KMS-11 (cell line): Measurements from ENCODE around the gene AWAT1.
"Not testable (repeated sequence)": the region's sequence is repeated elsewhere in the genome, so short reads cannot be mapped to it uniquely, and the experiment has no call there.

Source experiments
- H2AFZ ChIP-seq: fragments of 200-600 bp; sonication (generic); 2 replicates; pipeline ENCODE4 v1.6.1; 2016; ENCODE audit warnings: antibody characterized with exemption, mixed run types, low read depth
- H3K27ac ChIP-seq: fragments of 200-600 bp; sonication (generic); 2 replicates; pipeline ENCODE4 v1.6.1; 2016; ENCODE audit warnings: mild to moderate bottlenecking, mixed run types
- H3K27me3 ChIP-seq: fragments of 200-600 bp; sonication (generic); 2 replicates; pipeline ENCODE4 v1.6.1; 2017; ENCODE audit warnings: mild to moderate bottlenecking, low read depth, mixed run types, moderate library complexity; ENCODE audit not compliant: insufficient read depth
- H3K36me3 ChIP-seq: fragments of 200-600 bp; sonication (generic); 2 replicates; pipeline ENCODE4 v1.6.1; 2017; ENCODE audit warnings: mild to moderate bottlenecking, mixed run types; ENCODE audit not compliant: insufficient read depth
- H3K4me1 ChIP-seq: fragments of 200-600 bp; sonication (generic); 2 replicates; pipeline ENCODE4 v1.6.1; 2016; ENCODE audit warnings: mild to moderate bottlenecking, low read depth, mixed run types; ENCODE audit not compliant: poor library complexity, severe bottlenecking
- H3K4me2 ChIP-seq: fragments of 200-600 bp; sonication (generic); 2 replicates; pipeline ENCODE4 v1.7.0; 2016; ENCODE audit warnings: mild to moderate bottlenecking, mixed run types
- H3K4me3 ChIP-seq: fragments of 200-600 bp; sonication (generic); IDR thresholded peaks from 2 replicates; pipeline ENCODE4 v1.6.1; 2017; ENCODE audit warnings: low read depth, low read length, mixed read lengths; ENCODE audit not compliant: insufficient read depth
- H3K79me2 ChIP-seq: fragments of 200-600 bp; sonication (generic); 2 replicates; pipeline ENCODE4 v1.6.1; 2016; ENCODE audit warnings: low read depth, mixed run types; ENCODE audit not compliant: insufficient read depth
- H3K9ac ChIP-seq: fragments of 200-600 bp; sonication (generic); 2 replicates; pipeline ENCODE4 v1.6.1; 2016; ENCODE audit warnings: mild to moderate bottlenecking, mixed run types
- H4K20me1 ChIP-seq: fragments of 200-600 bp; sonication (generic); 2 replicates; pipeline ENCODE4 v1.6.1; 2016; ENCODE audit warnings: mild to moderate bottlenecking, mixed run types; ENCODE audit not compliant: insufficient read depth
- CTCF ChIP-seq: fragments of 200-600 bp; sonication (generic); conservative IDR thresholded peaks from 2 replicates; pipeline ENCODE4 v1.6.1; 2017; ENCODE audit warnings: low read depth, mild to moderate bottlenecking, antibody characterized with exemption, low read length, moderate library complexity, mixed read lengths

AWAT1 gene

DNA sequence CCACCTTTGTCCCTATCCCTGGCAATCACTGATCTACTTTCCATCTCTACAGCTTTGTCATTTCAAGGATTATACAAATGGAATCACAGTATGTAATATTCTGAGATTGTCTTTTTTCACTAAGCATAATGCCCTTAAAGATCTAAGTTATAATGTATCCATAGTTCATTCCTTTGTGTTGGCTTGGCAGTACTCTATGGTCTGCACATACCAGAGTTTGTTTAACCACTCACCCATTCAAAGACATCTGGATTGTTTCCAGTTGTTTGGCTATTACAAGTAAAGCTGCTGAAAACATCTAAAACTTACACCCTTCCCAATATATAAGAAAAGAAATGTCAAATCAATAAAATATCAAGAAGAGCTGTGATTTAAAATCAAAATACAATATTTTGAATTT lies 26.0 kb upstream of the AWAT1 start:
- no peak for TF ChIP-seq CTCF
- H3K4me3 ChIP-seq, result no peak overlapping the region
- no peaks in the 10 kb centered on the region for H3K79me2 ChIP-seq
- H3K9ac ChIP-seq, result no peak overlapping the region
- H3K27me3 ChIP-seq, result no peaks in the 10 kb centered on the region
- H3K4me2 ChIP-seq, result no peak overlapping the region
- no peaks in the 10 kb centered on the region for H4K20me1 ChIP-seq
- H3K36me3 ChIP-seq, result no peaks in the 10 kb centered on the region
- H3K4me1 ChIP-seq, result no peaks in the 10 kb centered on the region
- H2AFZ ChIP-seq, result no peak overlapping the region
- no peak overlapping the region for H3K27ac ChIP-seq

DNA sequence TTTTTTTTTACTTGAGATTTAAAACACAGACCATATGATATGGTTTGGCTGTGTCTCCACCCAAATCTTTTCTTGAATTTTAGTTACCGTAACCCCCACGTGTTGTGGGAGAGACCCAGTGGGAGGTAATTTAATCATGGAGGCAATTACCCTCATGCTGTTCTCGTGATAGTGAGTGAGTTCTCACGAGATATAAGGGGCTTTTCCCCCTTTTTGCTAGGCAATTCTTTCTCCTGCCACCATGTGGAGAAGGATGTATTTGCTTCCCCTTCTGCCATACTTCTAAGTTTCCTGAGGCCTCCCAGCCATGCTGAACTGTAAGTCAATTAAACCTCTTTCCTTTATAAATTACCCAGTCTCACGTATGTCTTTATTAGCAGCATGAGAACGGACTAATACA lies 24.9 kb upstream of the AWAT1 start:
- not testable (repeated sequence) for H3K27me3 ChIP-seq, H3K4me1 ChIP-seq, H3K4me2 ChIP-seq, H3K4me3 ChIP-seq, H3K79me2 ChIP-seq, H4K20me1 ChIP-seq, H3K27ac ChIP-seq, H3K36me3 ChIP-seq, H2AFZ ChIP-seq, H3K9ac ChIP-seq

DNA sequence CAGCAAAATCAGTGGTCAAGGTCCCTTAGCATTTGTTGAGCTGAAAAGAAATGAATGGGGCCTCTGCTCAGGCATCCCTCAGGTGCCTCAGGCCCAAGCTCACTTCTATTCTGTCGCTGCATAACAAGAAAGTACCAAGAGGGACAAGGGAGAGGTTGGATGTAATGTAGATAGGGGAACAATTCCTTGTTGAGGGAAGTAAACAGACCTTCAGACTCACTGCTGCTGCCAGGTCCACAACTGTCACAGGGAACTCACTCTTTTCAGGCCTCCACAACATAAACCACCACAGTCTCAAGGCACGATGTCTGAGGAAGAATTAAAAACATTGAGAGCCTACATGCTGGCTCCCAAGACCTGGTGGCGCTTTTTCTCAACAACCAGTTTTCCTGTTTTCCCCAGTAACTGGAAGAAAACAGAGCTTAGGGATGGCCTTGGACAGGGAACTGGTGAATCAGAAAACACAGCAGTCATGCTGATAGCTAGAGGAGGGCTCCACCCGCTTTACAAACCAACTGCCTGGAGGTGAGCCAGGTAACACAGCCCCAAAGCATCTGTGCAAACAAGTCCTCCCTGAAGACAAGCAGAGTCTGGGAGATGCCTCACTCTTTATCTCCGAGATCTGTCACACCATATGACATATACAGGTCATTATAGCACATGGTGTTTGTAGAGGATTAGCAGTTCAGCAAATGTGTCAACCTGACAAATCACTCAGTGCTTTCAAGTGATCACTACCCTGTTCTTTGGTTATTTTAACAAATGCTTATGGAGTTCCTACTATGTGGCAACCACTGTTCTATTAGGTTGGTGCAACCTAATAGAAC lies 14.3 kb upstream of the AWAT1 start:
- Histone ChIP-seq H3K4me2 (no peak overlapping the region), H2AFZ (no peak overlapping the region), H4K20me1 (no peaks in the 10 kb centered on the region), H3K4me3 (no peak overlapping the region), H3K36me3 (no peaks in the 10 kb centered on the region), H3K27me3 (no peaks in the 10 kb centered on the region), H3K79me2 (no peaks in the 10 kb centered on the region), H3K27ac (no peak overlapping the region), H3K9ac (no peak overlapping the region), H3K4me1 (no peaks in the 10 kb centered on the region)
- TF ChIP-seq CTCF, result no peak

GRCh38 chrX:70226048-70226447 lies 8.4 kb upstream of the AWAT1 start:
- H3K9ac ChIP-seq, result no peak overlapping the region
- H3K4me1 ChIP-seq, result no peaks in the 10 kb centered on the region
- H3K4me3 ChIP-seq, result no peak overlapping the region
- H3K27ac ChIP-seq, result no peak overlapping the region
- no peak overlapping the region for H2AFZ ChIP-seq
- H3K36me3 ChIP-seq, result no peaks in the 10 kb centered on the region
- no peaks in the 10 kb centered on the region for H3K79me2 ChIP-seq
- H3K27me3 ChIP-seq, result no peaks in the 10 kb centered on the region
- H3K4me2 ChIP-seq, result no peak overlapping the region
- TF ChIP-seq CTCF, result no peak
- no peaks in the 10 kb centered on the region for H4K20me1 ChIP-seq

DNA sequence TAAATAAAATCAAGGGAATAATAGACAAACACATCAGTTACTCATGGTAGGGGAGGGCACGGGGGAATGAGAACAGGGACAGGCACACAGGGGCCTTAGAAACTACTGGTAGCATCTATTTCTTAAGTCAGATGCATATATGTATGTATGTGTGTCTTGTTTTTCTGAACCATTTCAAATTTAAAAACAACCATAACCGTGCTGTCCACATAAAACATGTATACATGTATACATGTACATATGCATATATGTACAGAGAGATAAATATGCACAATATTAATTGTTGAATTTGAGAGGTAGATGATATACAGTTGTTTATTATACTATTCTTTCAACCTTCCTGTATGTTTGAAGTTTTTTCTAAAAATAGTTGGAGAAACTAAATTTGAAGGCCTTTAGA lies 7.8 kb upstream of the AWAT1 start:
- Histone ChIP-seq H2AFZ (no peak overlapping the region), H3K36me3 (no peaks in the 10 kb centered on the region), H3K4me2 (no peak overlapping the region), H3K4me1 (no peaks in the 10 kb centered on the region), H3K27ac (no peak overlapping the region), H3K4me3 (no peak overlapping the region), H3K79me2 (no peaks in the 10 kb centered on the region), H3K9ac (no peak overlapping the region), H4K20me1 (no peaks in the 10 kb centered on the region), H3K27me3 (no peaks in the 10 kb centered on the region)
- TF ChIP-seq CTCF, result no peak
